ENCODE data around the gene ACOXL. TPM values are rescaled to one million over a fixed set of nuclear protein-coding genes. Genes with fewer than 3 reads are reported as not detected.

ACOXL gene
- total and polyA plus RNA-seq, 2 of the 8 experiments (the other 6 are each of a cell fraction or from before 2014, with no cell fraction given) = 11.4 to 20.6 TPM

- no peak for TF ChIP-seq JUND (IDR thresholded peaks at IDR 0.05; ENCODE audit: low read length)
- TF ChIP-seq CREB1 (IDR thresholded peaks at IDR 0.05) = no peak
- no peak for TF ChIP-seq TAF7 (optimal IDR thresholded peaks at IDR 0.05; ENCODE audit: borderline replicate concordance, low read depth, low read length)
- TF ChIP-seq RXRA (IDR thresholded peaks at IDR 0.05; ENCODE audit: insufficient read depth, low read depth, low read length) = no peak
Measured at GRCh38 chr2:110746586-110747521, 14.5 kb downstream of the ACOXL start (continued).
